Testis (tissue), 2 donors: ENCODE data around the gene BMP7.

Experiments used
- POLR2A ChIP-seq: fragments of 450-650 bp; IDR thresholded peaks from one replicate; pipeline ENCODE4 v1.6.1; 2017; ENCODE audit warnings: antibody characterized with exemption, mild to moderate bottlenecking, moderate library complexity
- TF ChIP-seq, protein P1 (sequence below), 3 experiments: fragments of 450-650 bp in 2 of 3; fragments of 200-600 bp in 1 of 3; sonication (generic) in 1 of 3; IDR thresholded peaks; one replicate each; pipeline ENCODE4 v1.5.1; 2016 to 2019; ENCODE audit warnings: antibody characterized with exemption in 3 of 3, mild to moderate bottlenecking in 2 of 3, moderate library complexity in 1 of 3

DNA sequence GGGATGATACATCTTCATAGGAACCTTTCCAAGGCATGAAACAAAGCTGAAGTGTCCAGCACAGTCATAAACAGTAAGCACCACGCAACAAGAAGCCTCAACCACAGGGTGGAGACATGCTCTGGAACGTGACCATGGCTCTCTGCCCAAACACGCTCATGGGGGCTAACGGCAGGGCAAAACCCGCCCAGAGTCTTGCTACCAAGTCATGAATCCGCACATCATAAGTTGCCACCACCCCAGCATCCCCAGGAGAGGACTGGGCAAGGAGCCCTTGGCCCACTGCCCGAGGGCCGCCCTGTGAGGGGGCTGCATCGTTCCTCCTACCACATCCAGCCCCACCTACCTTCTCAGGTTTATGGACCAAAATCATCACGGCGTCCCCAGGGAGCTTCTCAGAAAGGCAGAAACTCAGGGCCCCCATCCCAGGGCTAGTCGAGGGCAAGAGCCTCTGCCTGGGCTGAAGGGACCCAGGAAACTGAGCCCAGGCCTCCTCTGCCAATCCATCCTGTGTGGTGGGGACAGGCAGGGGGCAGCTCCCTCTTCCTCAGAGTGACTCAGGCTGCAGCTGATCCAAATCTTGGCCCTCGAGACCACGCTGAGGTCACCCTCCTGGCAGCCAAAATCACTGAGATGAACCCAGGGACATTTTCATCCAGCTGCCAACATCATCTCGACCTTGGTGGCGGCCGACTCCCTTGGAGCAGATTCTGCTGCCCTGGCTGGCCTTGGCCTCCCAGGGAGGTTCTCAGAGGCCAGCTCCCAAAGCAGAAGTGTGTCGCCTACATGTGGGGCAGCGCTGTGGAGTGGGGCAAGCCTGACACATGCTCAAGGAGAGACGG lies 42.6 kb downstream of the BMP7 start:
- TF ChIP-seq, protein P1, sequence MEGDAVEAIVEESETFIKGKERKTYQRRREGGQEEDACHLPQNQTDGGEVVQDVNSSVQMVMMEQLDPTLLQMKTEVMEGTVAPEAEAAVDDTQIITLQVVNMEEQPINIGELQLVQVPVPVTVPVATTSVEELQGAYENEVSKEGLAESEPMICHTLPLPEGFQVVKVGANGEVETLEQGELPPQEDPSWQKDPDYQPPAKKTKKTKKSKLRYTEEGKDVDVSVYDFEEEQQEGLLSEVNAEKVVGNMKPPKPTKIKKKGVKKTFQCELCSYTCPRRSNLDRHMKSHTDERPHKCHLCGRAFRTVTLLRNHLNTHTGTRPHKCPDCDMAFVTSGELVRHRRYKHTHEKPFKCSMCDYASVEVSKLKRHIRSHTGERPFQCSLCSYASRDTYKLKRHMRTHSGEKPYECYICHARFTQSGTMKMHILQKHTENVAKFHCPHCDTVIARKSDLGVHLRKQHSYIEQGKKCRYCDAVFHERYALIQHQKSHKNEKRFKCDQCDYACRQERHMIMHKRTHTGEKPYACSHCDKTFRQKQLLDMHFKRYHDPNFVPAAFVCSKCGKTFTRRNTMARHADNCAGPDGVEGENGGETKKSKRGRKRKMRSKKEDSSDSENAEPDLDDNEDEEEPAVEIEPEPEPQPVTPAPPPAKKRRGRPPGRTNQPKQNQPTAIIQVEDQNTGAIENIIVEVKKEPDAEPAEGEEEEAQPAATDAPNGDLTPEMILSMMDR (IDR thresholded peaks at IDR 0.05), result no peak
- no peak for TF ChIP-seq POLR2A
